ENCODE measurements around the gene SERPINE2. TPM values are rescaled to one million over a fixed set of nuclear protein-coding genes. Genes with fewer than 3 reads are reported as not detected.

SERPINE2 gene
- total RNA-seq, 6 donors from 2014 or later, result 1.0 to 11.7 (median 3.3) TPM

- DNase-seq (no peak), ATAC-seq (ENCODE audit: low FRiP score in 2 of 2) (no peak)
- no peaks in the 10 kb centered on the region for H3K36me3 ChIP-seq
- H3K27me3 ChIP-seq, result no peaks in the 10 kb centered on the region
- no peaks in the 10 kb centered on the region for H3K9me3 ChIP-seq
- no peak for TF ChIP-seq POLR2A (IDR thresholded peaks at IDR 0.05)
- no peak for TF ChIP-seq CTCF (IDR thresholded peaks at IDR 0.05)
- TF ChIP-seq POLR2AphosphoS5 (IDR thresholded peaks at IDR 0.05), result no peak
- TF ChIP-seq EP300 (IDR thresholded peaks at IDR 0.05), result no peak
- no peak overlapping the region for H3K4me3 ChIP-seq
- H3K27ac ChIP-seq, result no peak overlapping the region
- no peaks in the 10 kb centered on the region for H3K4me1 ChIP-seq
- WGBS, 2 donors, result 96 to 100% methylated on average over 1 of the region's 1 CpG
These were observed 17.8 kb upstream of the SERPINE2 start for GRCh38 chr2:224056889-224057288.

- no peak for TF ChIP-seq CTCF (IDR thresholded peaks at IDR 0.05)
- TF ChIP-seq EP300 (IDR thresholded peaks at IDR 0.05), result no peak
- no peak for TF ChIP-seq POLR2A (IDR thresholded peaks at IDR 0.05)
- no peak for TF ChIP-seq POLR2AphosphoS5 (IDR thresholded peaks at IDR 0.05)
- no peak for ATAC-seq (ENCODE audit: low FRiP score in 2 of 2)
- H3K9me3 ChIP-seq, result no peaks in the 10 kb centered on the region
- no peak overlapping the region for H3K4me3 ChIP-seq
- H3K27me3 ChIP-seq, result no peaks in the 10 kb centered on the region
- no peaks in the 10 kb centered on the region for H3K4me1 ChIP-seq
- 92 to 94% methylated on average over 3 of the region's 3 CpGs for WGBS, 2 donors
- no peak for DNase-seq
- no peaks in the 10 kb centered on the region for H3K36me3 ChIP-seq
- H3K27ac ChIP-seq, result no peak overlapping the region
These were observed 16.0 kb upstream of the SERPINE2 start for GRCh38 chr2:224055101-224055500.

GRCh38 chr2:224046752-224047151 lies 7.7 kb upstream of the SERPINE2 start:
- Histone ChIP-seq H3K9me3 (no peaks in the 10 kb centered on the region), H3K27ac (no peak overlapping the region)
- 85 to 90% methylated on average over 3 of the region's 3 CpGs for WGBS, 2 donors

GRCh38 chr2:224042191-224042696 lies 3.2 kb upstream of the SERPINE2 start:
- WGBS, 2 donors, result 48 to 49% methylated on average over 6 of the region's 6 CpGs
- no peak for DNase-seq
- TF ChIP-seq EP300 (IDR thresholded peaks at IDR 0.05), result no peak

More at GRCh38 chr2:224046752-224047151, 7.7 kb upstream of the SERPINE2 start:
- ATAC-seq (ENCODE audit: low FRiP score in 2 of 2), result no peak
- Histone ChIP-seq H3K27me3 (no peaks in the 10 kb centered on the region), H3K4me1 (no peaks in the 10 kb centered on the region), H3K4me3 (no peak overlapping the region), H3K36me3 (no peaks in the 10 kb centered on the region)
- TF ChIP-seq CTCF (IDR thresholded peaks at IDR 0.05) (no peak), EP300 (IDR thresholded peaks at IDR 0.05) (no peak), POLR2AphosphoS5 (IDR thresholded peaks at IDR 0.05) (no peak), POLR2A (IDR thresholded peaks at IDR 0.05) (no peak)
- DNase-seq, result no peak

GRCh38 chr2:224041554-224041953 lies 2.5 kb upstream of the SERPINE2 start:
- peaks cover 8 to 25% (median 16%) of the 10 kb centered on the region in 4 donors for H3K4me1 ChIP-seq
- H3K27ac ChIP-seq, result no peak overlapping the region
- H3K9me3 ChIP-seq, result no peaks in the 10 kb centered on the region
- TF ChIP-seq CTCF (IDR thresholded peaks at IDR 0.05) (no peak), EP300 (IDR thresholded peaks at IDR 0.05) (no peak), POLR2A (IDR thresholded peaks at IDR 0.05) (no peak), POLR2AphosphoS5 (IDR thresholded peaks at IDR 0.05) (no peak)
- H3K4me3 ChIP-seq, result no peak overlapping the region
- WGBS, 2 donors, result 72 to 84% methylated on average over 6 of the region's 6 CpGs
- peaks cover 0 to 20% (median 9%) of the 10 kb centered on the region in 4 donors for H3K27me3 ChIP-seq
- no peak for ATAC-seq (ENCODE audit: low FRiP score in 2 of 2)
- no peaks in the 10 kb centered on the region for H3K36me3 ChIP-seq
- no peak for DNase-seq

More at GRCh38 chr2:224042191-224042696, 3.2 kb upstream of the SERPINE2 start:
- Histone ChIP-seq H3K9me3 (no peaks in the 10 kb centered on the region), H3K36me3 (no peaks in the 10 kb centered on the region), H3K27me3 (peaks cover 0 to 17% (median 8%) of the 10 kb centered on the region in 4 donors), H3K4me1 (peaks cover 8 to 25% (median 16%) of the 10 kb centered on the region in 4 donors), H3K4me3 (no peak overlapping the region), H3K27ac (no peak overlapping the region)
- ATAC-seq (ENCODE audit: low FRiP score in 2 of 2), result no peak

Measured in upper lobe of left lung (tissue), 6 donors.